GM23338 (cell line): Measurements from ENCODE around the gene FOXJ3. TPM values are rescaled to one million over a fixed set of nuclear protein-coding genes. Genes with fewer than 3 reads are reported as not detected.

Source experiments
- ATAC-seq: fragments of 200-7000 bp; cut with Tn5 transposase; 3 replicates; pipeline ENCODE4 v1.9.1; 2020
- DNase-seq: peaks from one replicate; pipeline ENCODE4 v3.0.0-alpha.2; 2015; ENCODE audit warnings: low spot score
- H2AFZ ChIP-seq: fragments of 200-600 bp; sonication (generic); 2 replicates; pipeline ENCODE4 v1.8.0; 2016; ENCODE audit warnings: antibody characterized with exemption, mild to moderate bottlenecking, moderate library complexity
- H3F3A ChIP-seq: fragments of 200-600 bp; sonication (generic); replicated peaks from 2 replicates; pipeline ENCODE4 v1.8.0; 2017; ENCODE audit warnings: antibody characterized with exemption, mixed run types, low read depth
- H3K27ac ChIP-seq: fragments of 200-600 bp; sonication (generic); 2 replicates; pipeline ENCODE4 v1.6.1; 2016; ENCODE audit warnings: low read depth
- H3K27me3 ChIP-seq: fragments of 200-600 bp; sonication (generic); 2 replicates; pipeline ENCODE4 v1.8.0; 2016; ENCODE audit warnings: mild to moderate bottlenecking, mixed run types, moderate library complexity; ENCODE audit not compliant: insufficient read depth
- H3K36me3 ChIP-seq: fragments of 200-600 bp; sonication (generic); 2 replicates; pipeline ENCODE4 v1.8.0; 2016; ENCODE audit warnings: mild to moderate bottlenecking; ENCODE audit not compliant: insufficient read depth
- H3K4me1 ChIP-seq: fragments of 200-600 bp; sonication (generic); 2 replicates; pipeline ENCODE4 v1.8.0; 2016; ENCODE audit warnings: mild to moderate bottlenecking, moderate library complexity; ENCODE audit not compliant: insufficient read depth
- H3K4me2 ChIP-seq: fragments of 200-600 bp; sonication (generic); 2 replicates; pipeline ENCODE4 v1.7.1; 2017; ENCODE audit warnings: mixed run types
- H3K4me3 ChIP-seq: fragments of 200-600 bp; sonication (generic); 2 replicates; pipeline ENCODE4 v1.6.1; 2016; ENCODE audit warnings: mixed run types
- H3K79me2 ChIP-seq: fragments of 200-600 bp; sonication (generic); replicated peaks from 2 replicates; pipeline ENCODE4 v1.8.0; 2017; ENCODE audit warnings: mild to moderate bottlenecking; ENCODE audit not compliant: insufficient read depth
- H3K9me2 ChIP-seq: fragments of 200-600 bp; sonication (generic); 2 replicates; pipeline ENCODE4 v1.8.0; 2017; ENCODE audit not compliant: insufficient read depth
- H4K20me1 ChIP-seq: fragments of 200-600 bp; sonication (generic); replicated peaks from 2 replicates; pipeline ENCODE4 v1.8.0; 2017; ENCODE audit warnings: mild to moderate bottlenecking; ENCODE audit not compliant: insufficient read depth
- H3K27ac Mint-ChIP-seq: 2 replicates; pipeline ENCODE4 v1.8.0; 2020; ENCODE audit warnings: inconsistent platforms, mild to moderate bottlenecking, moderate library complexity, mixed read lengths
- H3K27me3 Mint-ChIP-seq: 3 replicates; pipeline ENCODE4 v1.8.0; 2022; ENCODE audit warnings: low read depth, mild to moderate bottlenecking, moderate library complexity, mixed read lengths, inconsistent platforms; ENCODE audit not compliant: insufficient read depth, poor library complexity
- H3K36me3 Mint-ChIP-seq: 3 replicates; pipeline ENCODE4 v1.8.0; 2021; ENCODE audit warnings: low read depth, mild to moderate bottlenecking, inconsistent platforms, moderate library complexity, mixed read lengths
- H3K4me1 Mint-ChIP-seq: 3 replicates; pipeline ENCODE4 v1.8.0; 2020; ENCODE audit warnings: mild to moderate bottlenecking, inconsistent platforms, mixed read lengths
- H3K4me3 Mint-ChIP-seq: 3 replicates; pipeline ENCODE4 v1.8.0; 2021; ENCODE audit warnings: moderate library complexity, mild to moderate bottlenecking, inconsistent platforms, mixed read lengths
- H3K9me3 Mint-ChIP-seq: 3 replicates; pipeline ENCODE4 v1.8.0; 2020; ENCODE audit warnings: moderate library complexity, mild to moderate bottlenecking, inconsistent platforms, mixed read lengths
- EZH2phosphoT487 ChIP-seq: fragments of 200-600 bp; sonication (generic); IDR thresholded peaks from one replicate; pipeline ENCODE4 v1.8.1; 2018; ENCODE audit warnings: antibody characterized with exemption; ENCODE audit not compliant: unreplicated experiment
- NANOG ChIP-seq: IDR thresholded peaks from 2 replicates; pipeline ENCODE4 v1.6.1; 2016; ENCODE audit warnings: antibody characterized with exemption, borderline replicate concordance
- POLR2AphosphoS5 ChIP-seq: IDR thresholded peaks from 2 replicates; pipeline ENCODE4 v1.6.1; 2016; ENCODE audit warnings: antibody characterized with exemption, low read depth
- STAT1 ChIP-seq: IDR thresholded peaks from one replicate; pipeline ENCODE4 v1.6.1; 2016; ENCODE audit warnings: antibody characterized with exemption; ENCODE audit not compliant: unreplicated experiment
- ZNF114 ChIP-seq: fragments of 250-450 bp; sonication (Bioruptor Pico); IDR thresholded peaks from 2 replicates; pipeline ENCODE4 v1.5.0; 2020; ENCODE audit warnings: mild to moderate bottlenecking, moderate library complexity
- ZNF331 ChIP-seq: fragments of 250-450 bp; sonication (Bioruptor Pico); IDR thresholded peaks from 2 replicates; pipeline ENCODE4 v1.5.0; 2020; ENCODE audit warnings: low read depth, mild to moderate bottlenecking, moderate library complexity
- polyA plus RNA-seq: library from polyadenylated mRNA; unstranded; fragments of >200 nt; fragmentation: Nextera tagmentation; extraction: Ambion mirVana; gene quantifications from 2 replicates; pipeline ENCODE4 v1.2.1, GENCODE V29; 2016
- total RNA-seq: library from RNA; depleted of rRNA; stranded (reverse); fragments of >200 nt; shearing (Covaris generic); gene quantifications from 2 replicates; pipeline ENCODE4 v1.2.3, GENCODE V29; 2014
- TF ChIP-seq, protein P1 (sequence below): fragments of 250-450 bp; sonication (Bioruptor Pico); IDR thresholded peaks from 2 replicates; pipeline ENCODE4 v1.5.0; 2020; ENCODE audit warnings: mild to moderate bottlenecking, moderate library complexity
- TF ChIP-seq, protein P2 (sequence below): IDR thresholded peaks from 2 replicates; pipeline ENCODE4 v1.6.1; 2016; ENCODE audit warnings: antibody characterized with exemption

Gene FOXJ3
- total and polyA plus RNA-seq, 2 experiments from 2014 or later: 36.6 to 53.3 TPM

- TF ChIP-seq, protein P1, sequence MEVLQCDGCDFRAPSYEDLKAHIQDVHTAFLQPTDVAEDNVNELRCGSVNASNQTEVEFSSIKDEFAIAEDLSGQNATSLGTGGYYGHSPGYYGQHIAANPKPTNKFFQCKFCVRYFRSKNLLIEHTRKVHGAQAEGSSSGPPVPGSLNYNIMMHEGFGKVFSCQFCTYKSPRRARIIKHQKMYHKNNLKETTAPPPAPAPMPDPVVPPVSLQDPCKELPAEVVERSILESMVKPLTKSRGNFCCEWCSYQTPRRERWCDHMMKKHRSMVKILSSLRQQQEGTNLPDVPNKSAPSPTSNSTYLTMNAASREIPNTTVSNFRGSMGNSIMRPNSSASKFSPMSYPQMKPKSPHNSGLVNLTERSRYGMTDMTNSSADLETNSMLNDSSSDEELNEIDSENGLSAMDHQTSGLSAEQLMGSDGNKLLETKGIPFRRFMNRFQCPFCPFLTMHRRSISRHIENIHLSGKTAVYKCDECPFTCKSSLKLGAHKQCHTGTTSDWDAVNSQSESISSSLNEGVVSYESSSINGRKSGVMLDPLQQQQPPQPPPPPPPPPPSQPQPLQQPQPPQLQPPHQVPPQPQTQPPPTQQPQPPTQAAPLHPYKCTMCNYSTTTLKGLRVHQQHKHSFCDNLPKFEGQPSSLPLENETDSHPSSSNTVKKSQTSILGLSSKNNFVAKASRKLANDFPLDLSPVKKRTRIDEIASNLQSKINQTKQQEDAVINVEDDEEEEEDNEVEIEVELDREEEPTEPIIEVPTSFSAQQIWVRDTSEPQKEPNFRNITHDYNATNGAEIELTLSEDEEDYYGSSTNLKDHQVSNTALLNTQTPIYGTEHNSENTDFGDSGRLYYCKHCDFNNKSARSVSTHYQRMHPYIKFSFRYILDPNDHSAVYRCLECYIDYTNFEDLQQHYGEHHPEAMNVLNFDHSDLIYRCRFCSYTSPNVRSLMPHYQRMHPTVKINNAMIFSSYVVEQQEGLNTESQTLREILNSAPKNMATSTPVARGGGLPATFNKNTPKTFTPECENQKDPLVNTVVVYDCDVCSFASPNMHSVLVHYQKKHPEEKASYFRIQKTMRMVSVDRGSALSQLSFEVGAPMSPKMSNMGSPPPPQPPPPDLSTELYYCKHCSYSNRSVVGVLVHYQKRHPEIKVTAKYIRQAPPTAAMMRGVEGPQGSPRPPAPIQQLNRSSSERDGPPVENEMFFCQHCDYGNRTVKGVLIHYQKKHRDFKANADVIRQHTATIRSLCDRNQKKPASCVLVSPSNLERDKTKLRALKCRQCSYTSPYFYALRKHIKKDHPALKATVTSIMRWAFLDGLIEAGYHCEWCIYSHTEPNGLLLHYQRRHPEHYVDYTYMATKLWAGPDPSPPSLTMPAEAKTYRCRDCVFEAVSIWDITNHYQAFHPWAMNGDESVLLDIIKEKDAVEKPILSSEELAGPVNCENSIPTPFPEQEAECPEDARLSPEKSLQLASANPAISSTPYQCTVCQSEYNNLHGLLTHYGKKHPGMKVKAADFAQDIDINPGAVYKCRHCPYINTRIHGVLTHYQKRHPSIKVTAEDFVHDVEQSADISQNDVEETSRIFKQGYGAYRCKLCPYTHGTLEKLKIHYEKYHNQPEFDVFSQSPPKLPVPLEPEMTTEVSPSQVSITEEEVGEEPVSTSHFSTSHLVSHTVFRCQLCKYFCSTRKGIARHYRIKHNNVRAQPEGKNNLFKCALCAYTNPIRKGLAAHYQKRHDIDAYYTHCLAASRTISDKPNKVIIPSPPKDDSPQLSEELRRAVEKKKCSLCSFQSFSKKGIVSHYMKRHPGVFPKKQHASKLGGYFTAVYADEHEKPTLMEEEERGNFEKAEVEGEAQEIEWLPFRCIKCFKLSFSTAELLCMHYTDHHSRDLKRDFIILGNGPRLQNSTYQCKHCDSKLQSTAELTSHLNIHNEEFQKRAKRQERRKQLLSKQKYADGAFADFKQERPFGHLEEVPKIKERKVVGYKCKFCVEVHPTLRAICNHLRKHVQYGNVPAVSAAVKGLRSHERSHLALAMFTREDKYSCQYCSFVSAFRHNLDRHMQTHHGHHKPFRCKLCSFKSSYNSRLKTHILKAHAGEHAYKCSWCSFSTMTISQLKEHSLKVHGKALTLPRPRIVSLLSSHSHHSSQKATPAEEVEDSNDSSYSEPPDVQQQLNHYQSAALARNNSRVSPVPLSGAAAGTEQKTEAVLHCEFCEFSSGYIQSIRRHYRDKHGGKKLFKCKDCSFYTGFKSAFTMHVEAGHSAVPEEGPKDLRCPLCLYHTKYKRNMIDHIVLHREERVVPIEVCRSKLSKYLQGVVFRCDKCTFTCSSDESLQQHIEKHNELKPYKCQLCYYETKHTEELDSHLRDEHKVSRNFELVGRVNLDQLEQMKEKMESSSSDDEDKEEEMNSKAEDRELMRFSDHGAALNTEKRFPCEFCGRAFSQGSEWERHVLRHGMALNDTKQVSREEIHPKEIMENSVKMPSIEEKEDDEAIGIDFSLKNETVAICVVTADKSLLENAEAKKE: no peak
- TF ChIP-seq, protein P2, sequence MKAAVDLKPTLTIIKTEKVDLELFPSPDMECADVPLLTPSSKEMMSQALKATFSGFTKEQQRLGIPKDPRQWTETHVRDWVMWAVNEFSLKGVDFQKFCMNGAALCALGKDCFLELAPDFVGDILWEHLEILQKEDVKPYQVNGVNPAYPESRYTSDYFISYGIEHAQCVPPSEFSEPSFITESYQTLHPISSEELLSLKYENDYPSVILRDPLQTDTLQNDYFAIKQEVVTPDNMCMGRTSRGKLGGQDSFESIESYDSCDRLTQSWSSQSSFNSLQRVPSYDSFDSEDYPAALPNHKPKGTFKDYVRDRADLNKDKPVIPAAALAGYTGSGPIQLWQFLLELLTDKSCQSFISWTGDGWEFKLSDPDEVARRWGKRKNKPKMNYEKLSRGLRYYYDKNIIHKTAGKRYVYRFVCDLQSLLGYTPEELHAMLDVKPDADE: no peak
- TF ChIP-seq ZNF331 (CRISPR knock-in tag) (no peak), EZH2phosphoT487 (no peak), STAT1 (no peak)
These were observed 201.6 kb downstream of the FOXJ3 start (continued) for GRCh38 chr1:42133390-42133789.

- H3K27ac ChIP-seq: no peak overlapping the region
- H3K27me3 Mint-ChIP-seq: no peaks in the 10 kb centered on the region
- H3K27me3 ChIP-seq: no peaks in the 10 kb centered on the region
- H4K20me1 ChIP-seq: no peaks in the 10 kb centered on the region
- H3K9me3 Mint-ChIP-seq: no peaks in the 10 kb centered on the region
- no peaks in the 10 kb centered on the region for H3K4me1 ChIP-seq
- no peak overlapping the region for H3K4me3 Mint-ChIP-seq
- H3F3A ChIP-seq: no peaks in the 10 kb centered on the region
- no peaks in the 10 kb centered on the region for H3K4me1 Mint-ChIP-seq
- DNase-seq (no peak), ATAC-seq (no peak)
- no peaks in the 10 kb centered on the region for H3K9me2 ChIP-seq
- H3K79me2 ChIP-seq: no peaks in the 10 kb centered on the region
- no peaks in the 10 kb centered on the region for H3K36me3 Mint-ChIP-seq
- no peak overlapping the region for H3K4me2 ChIP-seq
- no peak overlapping the region for H3K4me3 ChIP-seq
- no peak overlapping the region for H2AFZ ChIP-seq
- H3K36me3 ChIP-seq: no peaks in the 10 kb centered on the region
- H3K27ac Mint-ChIP-seq: no peak overlapping the region
- TF ChIP-seq NANOG (no peak), POLR2AphosphoS5 (no peak), ZNF331 (CRISPR knock-in tag) (no peak), ZNF114 (no peak)
- TF ChIP-seq, protein P1: no peak
These were observed 204.9 kb downstream of the FOXJ3 start for GRCh38 chr1:42130061-42130660.
